ENCODE results near the gene NEK4.

The NEK4 gene

DNA sequence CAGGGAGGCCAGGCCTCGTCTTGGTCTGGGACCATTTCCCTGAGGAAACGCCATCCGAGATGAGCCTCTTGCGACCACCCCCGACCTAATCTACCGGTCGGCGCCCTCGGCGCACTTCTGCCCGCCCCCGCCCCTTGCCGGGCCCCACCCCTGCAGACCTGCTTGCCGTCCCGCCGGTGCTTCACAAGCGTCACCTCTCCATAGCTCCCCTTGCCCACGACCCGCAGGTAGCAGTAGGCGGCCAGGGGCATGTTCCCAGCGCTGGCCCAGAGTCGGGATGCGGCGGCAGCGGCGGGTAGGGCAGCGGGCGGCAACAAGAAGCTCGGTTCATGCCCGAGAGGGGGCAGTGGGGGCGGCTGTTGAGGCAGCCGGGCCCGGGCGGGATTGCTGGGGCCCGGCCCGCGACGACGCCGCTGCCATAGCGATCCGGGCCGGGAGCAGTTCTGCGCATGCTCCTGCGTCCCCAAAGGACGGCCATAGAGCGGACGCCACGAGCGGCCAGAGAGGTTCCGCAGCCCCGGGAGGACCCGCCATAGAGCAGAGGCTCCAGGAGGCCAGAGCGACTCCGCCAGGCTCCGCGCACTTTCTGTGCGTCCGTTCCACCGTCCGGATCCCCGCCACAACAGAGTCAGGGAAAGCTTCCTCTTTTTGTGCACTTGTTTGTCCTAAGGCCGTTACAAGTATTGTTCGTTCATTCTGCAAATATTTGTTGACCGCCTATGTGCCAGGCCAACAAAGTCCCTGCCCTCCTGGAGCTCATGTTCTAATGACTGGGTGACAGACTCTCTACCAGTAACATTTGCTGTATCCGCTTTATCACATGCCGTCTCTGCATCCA lies at the start of gene NEK4:
Gene NEK4, minus strand, starts transcription at position 445 of the 838 bp plus-strand sequence. Its CDS starts 194 bp downstream, at position 251.
- peak; percentile 66 to 75 for DNase-seq (ENCODE audit: low read depth in 2 of 2)

DNA sequence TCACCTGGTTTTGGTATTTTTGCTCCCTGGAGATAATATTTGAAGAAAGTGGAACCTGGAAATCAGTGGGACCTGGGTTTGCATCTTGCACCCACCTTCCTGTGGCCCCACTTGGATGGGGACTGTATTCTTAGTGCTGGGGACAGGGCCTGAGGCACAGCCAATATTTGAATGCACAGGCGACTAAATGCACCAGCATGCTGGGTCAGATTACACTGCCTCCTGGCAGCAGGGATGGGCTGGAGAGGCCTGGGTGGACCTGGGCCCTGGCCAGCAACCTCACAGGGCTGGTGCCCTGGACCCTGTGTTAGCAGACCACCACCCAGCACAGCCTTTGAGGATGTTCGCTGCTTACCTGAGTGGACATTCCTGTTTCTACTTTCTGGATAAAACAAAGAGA lies 49.2 kb upstream of the NEK4 start:
- no peak for DNase-seq (ENCODE audit: low read depth in 2 of 2)

DNA sequence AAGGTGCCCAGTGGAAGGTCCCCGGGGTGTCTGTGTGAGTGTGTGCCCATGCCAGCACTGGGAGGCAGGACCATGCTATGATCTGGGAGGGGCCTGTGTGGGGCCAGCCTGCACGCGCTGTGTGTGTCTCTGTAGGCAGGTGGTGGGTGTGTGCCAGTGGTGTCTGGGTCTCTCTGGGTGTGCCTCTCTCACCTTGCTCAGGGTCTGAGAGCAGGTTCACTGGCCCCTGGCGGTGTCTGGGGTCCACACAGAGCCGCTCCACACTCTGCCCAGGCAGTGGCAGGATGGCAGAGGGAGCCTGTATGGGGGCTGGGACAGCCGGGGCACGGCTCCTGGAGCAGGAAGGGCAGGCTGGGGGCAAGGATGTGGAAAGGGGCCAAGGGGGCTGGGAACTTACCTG lies 47.1 kb upstream of the NEK4 start:
- DNase-seq (ENCODE audit: low read depth in 2 of 2), result no peak

DNA sequence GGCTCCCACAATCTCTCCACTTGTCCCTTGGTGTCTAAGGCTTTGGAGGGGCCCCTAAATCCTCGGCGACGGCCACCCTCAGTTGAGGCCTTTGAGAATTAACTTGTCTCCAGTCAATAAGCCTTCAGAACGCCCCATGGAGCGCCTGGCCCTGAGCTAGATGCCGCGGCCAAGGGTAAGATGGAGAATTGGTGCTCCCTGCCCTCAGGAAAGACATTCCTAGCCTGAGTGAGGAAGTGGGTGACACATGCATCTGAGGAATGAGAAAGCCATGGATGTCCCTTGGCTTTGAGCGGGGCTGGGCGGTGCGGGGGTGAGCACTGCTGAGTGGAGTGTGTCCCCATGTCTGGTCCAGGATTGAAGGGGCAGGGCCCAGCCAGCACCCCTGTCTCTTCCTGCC lies 46.5 kb upstream of the NEK4 start:
- DNase-seq (ENCODE audit: low read depth in 2 of 2), result no peak

DNA sequence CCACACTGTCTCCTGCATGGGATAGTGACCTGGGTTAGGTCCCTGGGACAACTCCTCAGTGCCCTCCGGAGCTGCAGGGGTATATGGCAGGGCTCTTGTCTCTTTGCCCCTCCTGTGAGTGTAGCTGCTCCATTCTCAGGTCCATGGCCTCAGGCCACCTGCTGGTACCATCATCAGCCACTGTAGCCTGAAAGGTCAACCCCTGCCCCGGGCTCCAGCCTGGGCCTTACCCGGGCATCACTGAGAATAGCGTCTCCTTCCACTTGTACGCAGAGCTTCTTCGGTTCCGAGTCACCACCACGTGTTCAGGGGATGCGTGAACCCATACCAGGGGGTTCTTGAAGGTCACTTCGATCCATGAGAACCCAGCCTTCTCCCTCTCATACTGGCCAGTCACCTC lies 45.9 kb upstream of the NEK4 start:
- no peak for DNase-seq (ENCODE audit: low read depth in 2 of 2)

DNA sequence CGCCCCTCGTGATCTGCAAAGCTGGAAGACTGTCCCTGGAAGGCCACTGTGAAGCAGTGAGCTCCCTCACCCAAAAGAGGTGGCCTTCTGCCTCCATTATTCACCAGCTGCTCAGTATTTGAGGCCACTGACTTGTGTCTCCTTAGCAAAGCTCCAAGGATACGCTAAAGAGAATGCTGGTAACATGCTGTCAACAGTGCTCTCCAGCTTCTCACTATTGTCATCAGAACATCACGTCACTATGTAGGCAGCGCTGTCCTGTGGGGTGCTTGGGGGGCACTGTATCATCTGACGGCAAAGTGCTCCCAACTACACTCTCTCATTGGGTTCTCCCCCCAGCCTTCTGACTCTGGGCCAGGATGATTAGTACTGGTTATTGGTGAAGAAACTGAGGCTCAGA lies 45.5 kb upstream of the NEK4 start:
- no peak for DNase-seq (ENCODE audit: low read depth in 2 of 2)

DNA sequence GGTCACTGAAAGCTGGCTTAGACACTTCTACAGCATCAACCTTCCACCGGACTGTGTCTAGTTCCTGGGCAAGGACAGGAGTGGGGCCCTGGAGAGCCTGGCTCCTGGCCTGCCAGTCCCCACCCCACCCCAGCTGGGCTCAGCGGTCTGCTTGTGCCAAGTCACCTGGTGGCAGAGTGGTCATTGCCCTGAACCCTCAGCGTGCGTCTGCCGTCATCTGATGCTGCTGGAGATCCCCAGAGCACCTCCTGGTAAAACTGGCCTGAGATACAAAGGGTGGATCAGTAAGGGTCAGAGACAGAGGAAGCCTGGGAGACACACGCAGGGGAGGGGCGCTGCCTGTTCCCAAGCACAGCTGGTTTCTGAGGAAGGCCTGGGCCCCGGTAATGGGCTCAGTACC lies 43.1 kb upstream of the NEK4 start:
- no peak for DNase-seq (ENCODE audit: low read depth in 2 of 2)

DNA sequence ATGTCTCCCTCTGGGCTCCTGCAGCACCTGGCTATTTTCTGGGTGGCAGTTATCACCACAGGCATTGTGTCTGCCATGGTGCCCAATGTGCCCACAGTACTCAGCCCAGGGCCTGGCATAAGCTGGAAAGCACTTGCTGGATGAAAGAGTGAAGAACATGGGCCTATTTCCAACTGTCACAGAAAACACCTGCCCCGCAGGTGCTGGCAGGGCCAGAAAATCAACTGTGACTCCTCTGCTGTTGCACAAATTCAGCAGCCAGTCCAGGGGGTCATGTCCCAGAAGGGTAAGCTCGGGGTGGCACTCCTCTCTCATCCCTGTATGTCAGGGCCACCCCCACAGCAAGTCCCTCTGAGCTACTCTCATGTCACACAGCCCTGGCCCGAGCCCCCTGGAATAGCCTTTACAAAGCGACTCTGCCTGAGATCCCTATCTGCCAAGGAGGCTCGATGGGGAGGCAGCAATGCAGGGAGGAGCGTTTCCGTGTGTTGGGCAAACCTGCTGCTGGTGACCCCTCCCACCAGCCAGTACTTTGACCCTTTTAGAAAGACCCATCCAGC lies 40.8 kb upstream of the NEK4 start:
- DNase-seq (ENCODE audit: low read depth in 2 of 2), result no peak

DNA sequence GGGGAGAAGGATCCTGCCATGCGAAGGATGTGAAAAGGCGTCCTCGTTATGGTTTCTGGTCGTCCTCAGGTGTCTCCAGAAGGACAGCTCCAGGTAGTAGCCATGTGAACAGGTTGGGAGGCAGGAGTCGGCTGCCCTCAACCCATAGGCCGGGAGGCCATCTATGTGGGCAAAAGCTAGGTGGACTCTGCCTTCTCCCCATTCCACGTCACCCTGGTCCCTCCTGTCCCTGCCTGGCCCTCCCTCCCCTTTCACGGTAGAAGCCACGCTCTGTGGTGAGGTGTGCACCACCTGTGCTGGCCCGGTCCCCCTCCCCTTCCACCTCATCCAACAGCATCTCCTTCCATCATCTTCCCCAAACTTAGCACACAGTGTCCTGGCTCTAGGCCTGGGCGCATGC lies 40.2 kb upstream of the NEK4 start:
- no peak for DNase-seq (ENCODE audit: low read depth in 2 of 2)

DNA sequence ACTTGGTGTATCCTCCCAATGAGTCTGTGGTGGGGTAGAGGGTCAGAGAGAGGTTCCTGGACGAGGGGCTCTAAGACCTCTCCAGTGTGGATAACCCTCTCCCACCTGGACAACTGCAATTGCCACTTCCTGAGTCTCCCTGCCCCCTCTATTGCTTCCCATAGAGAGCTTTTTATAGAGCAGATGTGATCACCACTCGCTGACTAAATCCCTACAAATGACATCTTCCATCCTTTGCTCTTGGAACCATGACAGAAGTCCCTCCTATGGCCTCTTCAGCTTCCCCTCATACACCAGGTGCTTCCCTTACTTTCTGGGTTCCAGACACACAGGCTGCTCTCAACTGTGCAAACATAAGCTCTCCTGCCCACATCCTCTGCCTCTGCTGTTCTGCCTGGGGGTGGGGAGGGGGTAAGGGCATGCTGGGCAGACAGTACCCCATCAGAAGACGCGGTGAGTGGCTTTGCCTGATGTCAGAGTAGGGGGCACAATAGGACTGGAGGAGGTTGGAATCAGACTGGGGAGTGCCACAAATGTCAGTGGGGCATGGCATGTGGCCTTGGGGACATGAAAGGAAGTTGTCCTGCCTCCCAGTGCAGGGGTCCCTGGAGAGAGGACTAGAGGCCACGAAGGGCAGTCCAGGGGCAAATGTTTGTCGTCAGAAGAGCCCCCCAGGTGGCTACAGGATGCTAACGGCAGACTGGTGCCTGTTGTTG lies 39.1 kb upstream of the NEK4 start:
- no peak for DNase-seq (ENCODE audit: low read depth in 2 of 2)

DNA sequence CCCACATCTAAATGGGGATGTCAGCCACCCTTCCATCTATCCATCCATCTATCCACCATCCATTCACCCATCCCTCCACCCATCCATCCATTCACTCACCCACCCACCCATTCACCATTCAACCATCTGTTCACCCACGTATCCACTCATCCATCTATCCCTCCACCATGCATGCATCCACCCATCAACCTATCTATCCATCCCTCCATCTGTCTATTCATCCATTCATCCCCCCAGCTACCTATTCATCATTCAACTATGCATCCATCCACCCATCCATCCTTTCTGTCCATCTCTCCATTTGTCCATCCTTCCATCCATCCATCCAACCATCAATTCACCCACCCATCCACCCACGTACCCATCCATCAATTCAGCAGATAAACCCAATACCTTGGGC lies 38.4 kb upstream of the NEK4 start:
- no peak for DNase-seq (ENCODE audit: low read depth in 2 of 2)

DNA sequence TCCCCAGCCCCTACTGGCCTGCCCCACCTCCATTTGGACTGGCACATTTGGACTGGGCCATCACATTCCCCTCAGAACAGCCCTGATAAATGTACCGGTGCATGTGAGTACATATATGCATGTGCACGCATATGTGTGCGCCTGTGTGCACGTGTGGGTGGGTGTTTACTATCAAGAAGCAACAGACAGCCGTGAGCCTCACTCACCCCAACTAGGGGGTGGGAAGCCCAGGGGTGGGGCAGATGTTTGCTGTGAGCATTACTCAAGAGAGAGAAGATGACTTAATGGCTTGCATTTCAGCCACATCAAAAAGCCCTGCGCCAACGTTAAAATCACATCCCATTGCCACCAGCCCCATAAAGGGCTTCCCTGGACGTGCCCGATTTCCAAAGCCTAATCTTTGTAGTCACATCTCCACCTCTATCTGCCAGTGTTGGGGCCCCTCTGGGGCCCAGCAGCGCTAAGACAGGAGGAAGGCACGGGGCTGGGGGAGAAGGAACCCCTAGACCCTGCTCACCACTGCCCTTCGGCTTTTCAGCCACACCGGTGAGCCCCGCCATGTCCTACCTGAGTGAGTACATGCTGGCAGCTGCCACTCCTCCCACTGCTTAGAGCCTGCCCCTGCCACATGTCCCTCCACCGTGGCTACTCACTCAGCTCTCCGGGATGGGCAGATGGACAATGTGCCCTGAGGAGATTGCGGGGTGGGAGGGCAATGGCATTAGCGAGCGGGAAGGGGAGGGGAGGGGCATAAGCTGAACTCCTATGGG lies 34.7 kb upstream of the NEK4 start:
- DNase-seq (ENCODE audit: low read depth in 2 of 2), result no peak

DNA sequence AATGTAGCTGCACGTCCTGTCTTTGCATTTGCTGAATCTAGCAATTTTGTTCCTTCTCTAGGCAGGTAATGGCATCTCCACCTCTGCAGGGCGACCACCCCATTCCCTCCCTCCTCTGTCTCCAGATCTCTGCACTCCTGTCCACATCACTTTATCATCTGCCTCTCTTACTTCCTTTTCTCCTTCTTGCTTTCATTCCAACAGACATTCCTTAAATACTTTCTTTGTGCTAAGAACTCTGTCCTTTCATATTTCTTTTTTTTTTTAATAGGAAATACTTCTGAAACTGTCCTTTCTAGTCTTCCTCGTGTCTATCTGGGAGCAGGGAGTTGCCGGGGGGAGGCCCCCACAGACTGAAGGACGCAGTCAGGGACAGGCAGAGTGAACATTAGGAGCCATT lies 31.1 kb upstream of the NEK4 start:
- no peak for DNase-seq (ENCODE audit: low read depth in 2 of 2)

DNA sequence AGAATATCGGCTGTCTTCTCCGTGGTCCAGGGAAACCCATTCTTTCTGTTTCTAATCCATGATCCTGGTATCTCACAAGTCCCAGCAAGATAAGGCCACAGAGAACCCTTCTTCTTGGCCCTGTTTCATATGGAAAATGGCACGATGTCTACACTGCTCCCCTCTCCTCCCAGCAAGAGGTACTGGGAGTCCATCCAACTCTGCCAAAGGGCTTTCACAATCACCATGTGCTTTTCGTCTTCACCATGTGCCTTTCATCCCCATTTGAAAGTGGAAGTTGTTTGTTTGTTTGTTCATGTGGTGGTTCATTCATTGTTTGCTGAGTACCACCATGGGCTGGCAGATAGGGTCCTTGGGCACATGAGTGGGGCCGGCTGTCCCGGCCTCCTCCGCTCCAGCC lies 29.3 kb upstream of the NEK4 start:
- DNase-seq (ENCODE audit: low read depth in 2 of 2), result no peak

DNA sequence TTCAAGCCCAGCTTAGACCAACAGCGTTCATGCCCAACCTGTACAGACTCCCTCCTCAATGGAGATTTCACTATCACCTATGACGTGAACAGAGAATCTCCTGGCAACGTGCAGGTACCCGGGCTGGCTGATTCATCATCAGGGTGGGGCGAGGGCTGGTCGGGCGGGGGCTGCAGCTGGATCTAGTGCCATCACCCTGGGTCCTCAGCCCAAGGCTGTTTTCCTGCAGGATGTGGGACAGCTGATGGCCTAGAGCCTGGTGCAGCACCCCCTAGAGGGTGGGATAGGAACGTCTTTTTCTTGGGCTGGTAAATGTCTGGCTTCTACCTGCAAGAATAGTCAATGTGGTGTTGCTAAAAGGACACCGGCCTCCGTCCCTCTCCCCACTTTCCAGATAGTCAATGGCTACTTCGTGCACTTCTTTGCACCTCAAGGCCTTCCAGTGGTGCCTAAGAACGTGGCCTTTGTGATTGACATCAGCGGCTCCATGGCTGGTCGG lies 28.3 kb upstream of the NEK4 start:
- no peak for DNase-seq (ENCODE audit: low read depth in 2 of 2)

DNA sequence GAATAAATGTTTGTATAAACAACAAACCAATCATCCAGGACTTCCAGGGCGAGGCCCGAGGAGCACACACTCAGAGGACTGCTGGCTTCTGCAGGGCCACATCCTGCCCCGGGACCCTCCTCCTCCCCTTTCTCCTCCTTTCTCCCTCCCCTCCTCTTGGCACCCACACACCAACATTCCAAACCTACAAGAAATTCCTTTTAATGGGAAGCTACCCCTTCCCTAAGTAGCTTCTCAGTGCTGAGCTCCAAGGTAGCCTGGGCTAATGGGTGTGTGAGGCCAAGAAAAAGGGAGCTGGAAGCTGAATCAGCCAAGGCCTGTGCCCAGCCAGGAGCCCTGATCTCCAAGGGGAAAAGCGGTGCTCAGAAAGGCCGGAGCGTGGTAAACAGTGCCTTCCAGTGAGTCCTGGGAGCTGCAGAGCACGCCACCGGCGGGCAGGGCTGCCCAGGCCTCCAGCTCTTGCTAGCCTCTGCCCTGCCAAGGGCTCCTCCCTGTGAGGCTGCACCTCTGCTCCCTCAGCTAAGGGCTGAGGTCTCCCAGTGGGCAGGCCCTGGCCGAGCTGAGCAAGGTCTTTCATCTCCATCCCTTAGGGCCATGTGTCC lies 27.7 kb upstream of the NEK4 start:
- no peak for DNase-seq (ENCODE audit: low read depth in 2 of 2)

DNA sequence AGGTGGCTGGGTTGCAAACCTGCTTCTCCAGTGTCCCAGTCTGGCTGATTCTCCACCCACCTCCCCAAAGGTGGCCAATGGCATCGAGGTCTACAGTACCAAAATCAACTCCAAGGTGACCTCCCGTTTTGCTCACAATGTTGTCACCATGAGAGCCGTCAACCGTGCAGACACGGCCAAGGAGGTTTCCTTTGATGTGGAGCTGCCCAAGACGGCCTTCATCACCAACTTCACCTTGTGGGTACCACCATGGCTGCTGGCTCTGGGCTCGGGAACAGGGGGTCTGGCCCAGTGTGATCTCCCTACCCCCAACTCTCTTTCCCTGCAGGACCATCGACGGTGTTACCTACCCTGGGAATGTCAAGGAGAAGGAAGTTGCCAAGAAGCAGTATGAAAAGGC lies 25.7 kb upstream of the NEK4 start:
- no peak for DNase-seq (ENCODE audit: low read depth in 2 of 2)

DNA sequence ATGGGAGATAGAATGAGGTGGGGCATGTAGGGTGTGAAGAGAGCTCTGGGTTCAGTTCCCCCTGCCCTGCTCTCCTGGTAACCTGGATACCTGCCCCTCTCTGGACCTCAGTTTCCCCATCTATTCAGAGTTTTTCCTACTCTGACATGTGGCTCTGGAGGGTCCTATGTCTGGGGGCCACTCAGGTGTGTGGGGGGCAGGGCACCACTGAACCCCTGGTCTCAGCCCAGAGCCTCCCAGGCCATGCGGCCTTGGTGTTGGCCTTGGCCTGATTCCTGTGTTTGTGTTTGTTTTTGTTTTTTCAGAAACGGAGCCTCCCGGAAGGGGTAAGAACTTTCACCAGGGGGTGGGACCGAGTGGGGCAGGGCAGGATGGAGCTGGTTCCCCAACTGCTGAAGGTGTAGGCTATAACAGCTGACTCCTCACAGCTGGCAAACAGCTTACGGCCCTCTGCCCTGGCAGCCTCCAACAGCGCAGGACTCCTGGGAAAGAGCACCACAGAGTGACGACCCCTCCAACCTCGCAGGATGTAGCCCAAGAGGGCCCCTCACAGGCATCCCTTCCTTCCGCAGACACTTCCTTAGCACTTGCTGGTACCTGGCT lies 24.7 kb upstream of the NEK4 start:
- no peak for DNase-seq (ENCODE audit: low read depth in 2 of 2)

DNA sequence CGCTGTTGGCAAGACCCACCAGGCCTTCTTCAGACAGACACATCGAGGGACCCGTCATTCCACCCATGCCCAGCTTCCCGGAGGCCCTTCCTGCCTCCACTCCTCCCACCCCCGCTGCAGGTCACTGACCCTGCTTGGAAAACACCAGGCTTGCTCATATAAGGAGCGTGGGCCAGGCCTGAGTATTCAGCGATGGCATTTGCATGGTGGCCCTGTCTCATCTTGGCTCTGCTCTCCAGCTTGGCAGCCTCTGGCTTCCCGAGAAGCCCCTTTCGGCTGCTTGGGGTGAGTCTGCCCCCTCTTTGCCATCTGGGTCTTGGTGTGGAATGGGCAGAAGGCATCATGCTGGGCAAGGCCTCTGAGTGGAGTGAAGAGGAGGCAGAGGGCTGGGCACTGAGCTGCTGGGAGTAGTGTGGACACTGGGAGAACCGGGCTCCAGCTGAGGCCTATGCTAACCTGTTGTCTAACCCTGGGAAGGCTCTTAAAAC lies 23.9 kb upstream of the NEK4 start, which contains the start of gene ITIH3:
Gene ITIH3, plus strand, starts transcription at position 185 of the 488 bp plus-strand sequence. Its CDS starts 8 bp downstream, at position 193.
- no peak for DNase-seq (ENCODE audit: low read depth in 2 of 2)

DNA sequence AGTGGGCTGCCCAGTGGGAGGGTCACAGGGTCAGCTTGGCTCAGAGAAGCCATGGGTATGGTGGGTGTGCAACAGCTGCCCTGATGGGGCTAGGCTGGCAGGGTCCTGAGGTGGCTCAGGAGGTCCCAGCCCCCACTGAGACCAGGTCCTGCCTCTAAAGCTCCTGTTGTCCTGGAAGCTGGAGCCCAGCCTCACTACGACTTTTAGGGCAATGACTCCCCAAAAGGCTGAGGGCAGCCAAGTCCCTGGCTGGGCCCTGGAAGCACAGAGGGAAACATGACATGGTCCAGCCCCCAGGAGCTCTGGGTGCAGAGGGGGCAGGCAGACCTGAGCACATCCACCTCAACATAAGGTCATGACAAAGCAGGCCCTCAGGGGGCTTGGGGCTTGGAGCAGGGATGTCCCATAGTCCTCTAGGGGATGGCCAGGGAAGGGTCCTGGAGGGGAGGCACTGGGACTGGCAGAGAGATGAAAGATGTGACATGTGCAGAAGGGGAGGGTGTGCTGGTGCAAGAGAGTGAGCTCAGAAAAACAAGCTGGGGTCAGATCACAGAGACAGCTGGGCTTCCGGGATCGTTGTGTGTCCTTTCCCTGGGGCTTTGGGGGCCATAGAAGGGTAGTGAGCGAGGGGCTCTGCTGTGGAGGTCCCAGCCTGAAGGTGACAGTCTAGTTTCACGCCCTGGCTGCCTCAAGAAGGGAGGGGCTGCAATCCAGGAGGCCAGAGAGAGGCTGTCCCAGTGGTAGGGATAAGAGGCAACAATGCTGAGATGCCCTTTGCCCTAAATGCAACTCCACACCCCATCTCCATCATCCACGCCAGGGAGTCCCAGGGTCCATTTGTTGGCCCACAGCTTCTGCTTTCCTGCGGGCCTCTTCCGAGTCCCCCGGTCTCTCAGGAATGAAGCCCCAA lies 23.2 kb upstream of the NEK4 start:
- no peak for DNase-seq (ENCODE audit: low read depth in 2 of 2)
